ENCODE results near the gene TIGD1.

The TIGD1 gene

GRCh38 chr2:232525199-232525598 lies 25.2 kb downstream of the TIGD1 start:
- H3K36me3 ChIP-seq (ENCODE audit: control insufficient read depth in 1 of 2, insufficient read depth in 2 of 2, low read length in 2 of 2), result no peaks in the 10 kb centered on the region
- H3K27ac ChIP-seq (ENCODE audit: low read depth, low read length), result no peak overlapping the region

DNA sequence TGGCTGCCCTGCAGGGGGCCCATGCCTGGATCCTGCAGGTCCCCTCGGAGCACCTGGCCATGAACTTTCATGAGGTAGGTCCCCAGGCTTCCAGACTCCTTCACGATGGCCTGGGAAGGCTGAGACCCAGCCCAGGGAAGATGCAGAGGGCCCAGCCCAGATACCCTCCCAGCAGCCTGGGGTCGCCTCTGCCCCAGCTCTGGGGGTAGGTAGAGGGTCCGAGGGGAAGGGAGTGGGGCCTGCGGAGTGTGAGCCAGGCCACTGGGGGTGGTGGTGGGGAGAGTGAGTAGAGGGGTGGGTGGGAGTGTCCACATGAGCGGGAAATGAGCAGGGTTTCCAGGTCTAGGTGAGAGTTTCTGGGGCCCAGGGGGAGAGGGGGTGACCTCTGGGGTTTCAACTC lies 25.6 kb downstream of the TIGD1 start:
- Histone ChIP-seq H3K27ac (ENCODE audit: low read depth, low read length) (no peak overlapping the region), H3K36me3 (ENCODE audit: control insufficient read depth in 1 of 2, insufficient read depth in 2 of 2, low read length in 2 of 2) (no peaks in the 10 kb centered on the region), H3K9me3 (ENCODE audit: control insufficient read depth in 1 of 2, low read length in 2 of 2) (no peaks in the 10 kb centered on the region), H3K4me1 (ENCODE audit: control insufficient read depth in 1 of 2, insufficient read depth in 2 of 2, low read length in 2 of 2) (peaks cover 0 to 5% of the 10 kb centered on the region in 2 donors), H3K9ac (ENCODE audit: low read depth in 1 of 2, low read length in 2 of 2) (no peak overlapping the region), H3K27me3 (ENCODE audit: control insufficient read depth in 1 of 2, insufficient read depth in 2 of 2, low read length in 2 of 2) (peaks cover 35 to 45% of the 10 kb centered on the region in 2 donors), H3K4me3 (ENCODE audit: low read depth in 1 of 2, low read length in 2 of 2) (no peak overlapping the region)

More at GRCh38 chr2:232525199-232525598, 25.2 kb downstream of the TIGD1 start:
- Histone ChIP-seq H3K9ac (ENCODE audit: low read depth in 1 of 2, low read length in 2 of 2) (no peak overlapping the region), H3K4me1 (ENCODE audit: control insufficient read depth in 1 of 2, insufficient read depth in 2 of 2, low read length in 2 of 2) (peaks cover 0 to 5% of the 10 kb centered on the region in 2 donors), H3K9me3 (ENCODE audit: control insufficient read depth in 1 of 2, low read length in 2 of 2) (no peaks in the 10 kb centered on the region), H3K4me3 (ENCODE audit: low read depth in 1 of 2, low read length in 2 of 2) (no peak overlapping the region), H3K27me3 (ENCODE audit: control insufficient read depth in 1 of 2, insufficient read depth in 2 of 2, low read length in 2 of 2) (peaks cover 35 to 43% of the 10 kb centered on the region in 2 donors)

DNA sequence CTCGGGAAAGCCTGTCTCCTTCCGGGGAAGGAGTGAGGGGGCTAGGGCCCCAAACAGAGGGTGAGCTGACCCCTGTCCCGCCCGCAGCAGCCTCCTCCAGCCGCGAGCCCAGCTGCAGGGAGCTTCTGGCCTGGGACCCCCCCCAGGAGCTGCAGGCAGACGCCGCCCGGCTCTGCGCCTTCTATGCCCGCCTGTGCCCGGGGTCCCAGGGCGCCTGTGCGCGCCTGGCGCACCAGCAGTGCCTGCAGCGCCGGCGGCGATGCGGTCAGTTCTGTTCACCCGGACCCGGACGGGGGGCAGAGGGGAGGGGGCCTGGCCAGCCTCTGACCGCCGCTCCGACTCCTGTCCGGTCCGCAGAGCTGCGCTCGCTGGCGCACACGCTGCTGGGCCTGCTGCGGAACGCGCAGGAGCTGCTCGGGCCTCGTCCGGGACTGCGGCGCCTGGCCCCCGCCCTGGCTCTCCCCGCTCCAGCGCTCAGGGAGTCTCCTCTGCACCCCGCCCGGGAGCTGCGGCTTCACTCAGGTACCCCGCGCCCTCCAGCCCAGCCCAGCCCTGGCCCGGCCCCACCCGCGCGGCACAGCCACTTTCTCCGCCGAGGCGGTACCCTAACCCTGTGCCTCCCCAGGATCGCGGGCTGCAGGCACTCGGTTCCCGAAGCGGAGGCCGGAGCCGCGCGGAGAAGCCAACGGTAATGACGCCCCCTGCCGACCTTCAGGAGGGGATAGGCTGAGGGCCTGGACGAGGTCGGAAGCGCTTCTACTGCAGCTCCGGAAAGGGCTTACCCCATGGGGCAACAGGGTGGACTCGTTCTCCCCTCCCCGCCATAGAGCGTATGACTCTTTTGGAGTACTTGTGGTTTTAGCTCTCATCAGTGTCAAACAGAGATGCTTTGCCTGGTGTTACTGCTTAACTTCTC lies 26.4 kb downstream of the TIGD1 start:
- peaks cover 35 to 45% of the 10 kb centered on the region in 2 donors for H3K27me3 ChIP-seq (ENCODE audit: control insufficient read depth in 1 of 2, insufficient read depth in 2 of 2, low read length in 2 of 2)
- H3K4me1 ChIP-seq (ENCODE audit: control insufficient read depth in 1 of 2, insufficient read depth in 2 of 2, low read length in 2 of 2), result peaks cover 0 to 5% of the 10 kb centered on the region in 2 donors
- H3K9ac ChIP-seq (ENCODE audit: low read depth in 1 of 2, low read length in 2 of 2), result no peak overlapping the region
- no peaks in the 10 kb centered on the region for H3K36me3 ChIP-seq (ENCODE audit: control insufficient read depth in 1 of 2, insufficient read depth in 2 of 2, low read length in 2 of 2)
- H3K27ac ChIP-seq (ENCODE audit: low read depth, low read length), result no peak overlapping the region
- H3K4me3 ChIP-seq (ENCODE audit: low read depth in 1 of 2, low read length in 2 of 2), result no peak overlapping the region
- H3K9me3 ChIP-seq (ENCODE audit: control insufficient read depth in 1 of 2, low read length in 2 of 2), result no peaks in the 10 kb centered on the region

GRCh38 chr2:232523402-232523681 lies 27.0 kb downstream of the TIGD1 start:
- Histone ChIP-seq H3K4me3 (ENCODE audit: low read depth in 1 of 2, low read length in 2 of 2) (no peak overlapping the region), H3K36me3 (ENCODE audit: control insufficient read depth in 1 of 2, insufficient read depth in 2 of 2, low read length in 2 of 2) (no peaks in the 10 kb centered on the region), H3K4me1 (ENCODE audit: control insufficient read depth in 1 of 2, insufficient read depth in 2 of 2, low read length in 2 of 2) (peaks cover 0 to 5% of the 10 kb centered on the region in 2 donors), H3K9me3 (ENCODE audit: control insufficient read depth in 1 of 2, low read length in 2 of 2) (no peaks in the 10 kb centered on the region), H3K27ac (ENCODE audit: low read depth, low read length) (no peak overlapping the region), H3K9ac (ENCODE audit: low read depth in 1 of 2, low read length in 2 of 2) (no peak overlapping the region), H3K27me3 (ENCODE audit: control insufficient read depth in 1 of 2, insufficient read depth in 2 of 2, low read length in 2 of 2) (peaks cover 35 to 42% of the 10 kb centered on the region in 2 donors)

- H3K9ac ChIP-seq (ENCODE audit: low read depth in 1 of 2, low read length in 2 of 2), result no peak overlapping the region
- H3K36me3 ChIP-seq (ENCODE audit: control insufficient read depth in 1 of 2, insufficient read depth in 2 of 2, low read length in 2 of 2), result no peaks in the 10 kb centered on the region
- H3K27ac ChIP-seq (ENCODE audit: low read depth, low read length), result no peak overlapping the region
- H3K27me3 ChIP-seq (ENCODE audit: control insufficient read depth in 1 of 2, insufficient read depth in 2 of 2, low read length in 2 of 2), result peaks cover 35 to 40% of the 10 kb centered on the region in 2 donors
- peaks cover 0 to 5% of the 10 kb centered on the region in 2 donors for H3K4me1 ChIP-seq (ENCODE audit: control insufficient read depth in 1 of 2, insufficient read depth in 2 of 2, low read length in 2 of 2)
- no peak overlapping the region for H3K4me3 ChIP-seq (ENCODE audit: low read depth in 1 of 2, low read length in 2 of 2)
- H3K9me3 ChIP-seq (ENCODE audit: control insufficient read depth in 1 of 2, low read length in 2 of 2), result no peaks in the 10 kb centered on the region
Measured at GRCh38 chr2:232522623-232523401, 27.5 kb downstream of the TIGD1 start.

- H3K9ac ChIP-seq (ENCODE audit: low read depth in 1 of 2, low read length in 2 of 2), result no peak overlapping the region
Measured at GRCh38 chr2:232521959-232522622, 28.3 kb downstream of the TIGD1 start.

GRCh38 chr2:232521098-232521497 lies 29.3 kb downstream of the TIGD1 start:
- H3K27me3 ChIP-seq (ENCODE audit: control insufficient read depth in 1 of 2, insufficient read depth in 2 of 2, low read length in 2 of 2), result peaks cover 35 to 40% of the 10 kb centered on the region in 2 donors
- H3K4me1 ChIP-seq (ENCODE audit: control insufficient read depth in 1 of 2, insufficient read depth in 2 of 2, low read length in 2 of 2), result peaks cover 0 to 5% of the 10 kb centered on the region in 2 donors
- no peak overlapping the region for H3K4me3 ChIP-seq (ENCODE audit: low read depth in 1 of 2, low read length in 2 of 2)
- H3K36me3 ChIP-seq (ENCODE audit: control insufficient read depth in 1 of 2, insufficient read depth in 2 of 2, low read length in 2 of 2), result no peaks in the 10 kb centered on the region
- no peak overlapping the region for H3K9ac ChIP-seq (ENCODE audit: low read depth in 1 of 2, low read length in 2 of 2)
- no peak overlapping the region for H3K27ac ChIP-seq (ENCODE audit: low read depth, low read length)
- no peaks in the 10 kb centered on the region for H3K9me3 ChIP-seq (ENCODE audit: control insufficient read depth in 1 of 2, low read length in 2 of 2)

More at GRCh38 chr2:232521959-232522622, 28.3 kb downstream of the TIGD1 start:
- Histone ChIP-seq H3K27ac (ENCODE audit: low read depth, low read length) (no peak overlapping the region), H3K27me3 (ENCODE audit: control insufficient read depth in 1 of 2, insufficient read depth in 2 of 2, low read length in 2 of 2) (peaks cover 35 to 40% of the 10 kb centered on the region in 2 donors), H3K4me3 (ENCODE audit: low read depth in 1 of 2, low read length in 2 of 2) (no peak overlapping the region), H3K9me3 (ENCODE audit: control insufficient read depth in 1 of 2, low read length in 2 of 2) (no peaks in the 10 kb centered on the region), H3K4me1 (ENCODE audit: control insufficient read depth in 1 of 2, insufficient read depth in 2 of 2, low read length in 2 of 2) (peaks cover 0 to 5% of the 10 kb centered on the region in 2 donors), H3K36me3 (ENCODE audit: control insufficient read depth in 1 of 2, insufficient read depth in 2 of 2, low read length in 2 of 2) (no peaks in the 10 kb centered on the region)

GRCh38 chr2:232520489-232520888 lies 29.9 kb downstream of the TIGD1 start:
- Histone ChIP-seq H3K36me3 (ENCODE audit: control insufficient read depth in 1 of 2, insufficient read depth in 2 of 2, low read length in 2 of 2) (no peaks in the 10 kb centered on the region), H3K27ac (ENCODE audit: low read depth, low read length) (no peak overlapping the region), H3K4me1 (ENCODE audit: control insufficient read depth in 1 of 2, insufficient read depth in 2 of 2, low read length in 2 of 2) (peaks cover 0 to 5% of the 10 kb centered on the region in 2 donors), H3K9ac (ENCODE audit: low read depth in 1 of 2, low read length in 2 of 2) (no peak overlapping the region), H3K9me3 (ENCODE audit: control insufficient read depth in 1 of 2, low read length in 2 of 2) (no peaks in the 10 kb centered on the region), H3K4me3 (ENCODE audit: low read depth in 1 of 2, low read length in 2 of 2) (no peak overlapping the region), H3K27me3 (ENCODE audit: control insufficient read depth in 1 of 2, insufficient read depth in 2 of 2, low read length in 2 of 2) (peaks cover 35 to 44% of the 10 kb centered on the region in 2 donors)

DNA sequence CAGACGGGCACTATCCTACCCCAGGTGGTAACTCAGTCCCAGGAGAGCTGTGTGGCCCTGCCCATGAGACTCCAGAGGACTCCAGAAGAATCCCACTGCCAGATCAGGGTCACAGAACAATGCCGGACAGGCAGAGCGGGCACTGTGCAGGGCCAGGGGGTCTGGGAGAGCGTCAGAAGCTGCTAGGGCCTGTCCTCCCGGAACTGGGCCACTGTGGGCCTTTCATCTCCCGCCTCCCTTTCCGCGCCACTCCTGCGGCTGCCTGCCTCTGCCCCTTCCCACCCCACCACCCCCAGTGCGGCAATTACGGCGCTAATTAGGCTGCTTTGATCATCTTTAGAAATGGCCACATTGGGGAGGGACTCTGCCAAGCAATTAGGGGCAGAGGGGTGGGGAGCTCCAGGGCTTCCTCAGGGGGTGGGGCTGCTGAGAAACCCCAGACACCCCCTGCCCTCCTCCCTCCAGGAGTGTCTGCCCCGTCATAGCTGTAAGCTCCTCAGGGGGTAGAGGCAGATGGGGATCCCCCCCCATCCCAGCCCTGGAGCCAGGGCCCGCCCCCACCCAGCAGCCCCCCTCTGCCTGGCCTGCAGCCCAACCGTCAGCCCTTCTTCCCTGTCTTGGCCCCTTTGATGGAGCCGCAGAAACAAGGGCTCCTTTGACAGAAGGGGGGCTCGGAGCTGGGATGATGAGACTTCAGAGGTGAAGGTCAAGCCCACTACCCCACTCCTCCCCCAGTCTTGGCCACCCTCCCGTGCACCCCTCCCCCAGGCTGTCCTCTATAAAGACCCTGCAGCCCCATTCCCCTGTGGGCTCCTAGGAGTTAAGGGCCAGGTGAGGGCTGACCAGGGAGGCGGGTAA lies 30.5 kb downstream of the TIGD1 start, which contains the start of gene PRSS56:
Gene PRSS56 (plus strand): TSS at position 808 of the 858 bp plus-strand sequence. CDS start 211 bp downstream, outside the sequence.
- Histone ChIP-seq H3K36me3 (ENCODE audit: control insufficient read depth in 1 of 2, insufficient read depth in 2 of 2, low read length in 2 of 2) (no peaks in the 10 kb centered on the region), H3K27ac (ENCODE audit: low read depth, low read length) (no peak within 1 kb of the TSS), H3K4me1 (ENCODE audit: control insufficient read depth in 1 of 2, insufficient read depth in 2 of 2, low read length in 2 of 2) (peaks cover 0 to 5% of the 10 kb centered on the region in 2 donors), H3K27me3 (ENCODE audit: control insufficient read depth in 1 of 2, insufficient read depth in 2 of 2, low read length in 2 of 2) (peaks cover 33 to 44% of the 10 kb centered on the region in 2 donors), H3K9me3 (ENCODE audit: control insufficient read depth in 1 of 2, low read length in 2 of 2) (no peaks in the 10 kb centered on the region), H3K4me3 (ENCODE audit: low read depth in 1 of 2, low read length in 2 of 2) (no peak within 1 kb of the TSS), H3K9ac (ENCODE audit: low read depth in 1 of 2, low read length in 2 of 2) (no peak within 1 kb of the TSS)
